ENCODE measurements around the gene PNO1.

GRCh38 chr2:68195096-68195495 is 37.4 kb downstream of the PNO1 start:
- TF ChIP-seq MYC (IDR thresholded peaks at IDR 0.05; ENCODE audit: low read depth, low read length): no peak
- no peak for TF ChIP-seq CTCF (IDR thresholded peaks at IDR 0.05; ENCODE audit: low read depth, low read length)
- no peak for TF ChIP-seq POLR2A (IDR thresholded peaks at IDR 0.05; ENCODE audit: extremely low read depth, insufficient read length)

Data from NB4 (cell line).